Occipital lobe (tissue), 2 donors: ENCODE results near the gene CCNB2. TPM values are rescaled to one million over a fixed set of nuclear protein-coding genes. Genes with fewer than 3 reads are reported as not detected.
"Not testable (repeated sequence)": the region's sequence is repeated elsewhere in the genome, so short reads cannot be mapped to it uniquely, and the experiment has no call there.

Source experiments
- DNase-seq: peaks from one replicate; lab custom pipeline; 2025; lab: John Stamatoyannopoulos, UW
- total RNA-seq: library from RNA; depleted of rRNA; stranded (reverse); fragments of >200 nt; gene quantifications from one replicate; pipeline ENCODE4 v1.2.3, GENCODE V29; 2014

The CCNB2 gene
- total RNA-seq, 1 donor from 2014 or later, result 4.4 TPM

GRCh38 chr15:59133929-59134427, 29.0 kb downstream of the CCNB2 start:
- DNase-seq, result no peak

GRCh38 chr15:59137566-59137965, 32.6 kb downstream of the CCNB2 start:
- no peak for DNase-seq

GRCh38 chr15:59138243-59138642, 33.3 kb downstream of the CCNB2 start:
- no peak for DNase-seq

DNA sequence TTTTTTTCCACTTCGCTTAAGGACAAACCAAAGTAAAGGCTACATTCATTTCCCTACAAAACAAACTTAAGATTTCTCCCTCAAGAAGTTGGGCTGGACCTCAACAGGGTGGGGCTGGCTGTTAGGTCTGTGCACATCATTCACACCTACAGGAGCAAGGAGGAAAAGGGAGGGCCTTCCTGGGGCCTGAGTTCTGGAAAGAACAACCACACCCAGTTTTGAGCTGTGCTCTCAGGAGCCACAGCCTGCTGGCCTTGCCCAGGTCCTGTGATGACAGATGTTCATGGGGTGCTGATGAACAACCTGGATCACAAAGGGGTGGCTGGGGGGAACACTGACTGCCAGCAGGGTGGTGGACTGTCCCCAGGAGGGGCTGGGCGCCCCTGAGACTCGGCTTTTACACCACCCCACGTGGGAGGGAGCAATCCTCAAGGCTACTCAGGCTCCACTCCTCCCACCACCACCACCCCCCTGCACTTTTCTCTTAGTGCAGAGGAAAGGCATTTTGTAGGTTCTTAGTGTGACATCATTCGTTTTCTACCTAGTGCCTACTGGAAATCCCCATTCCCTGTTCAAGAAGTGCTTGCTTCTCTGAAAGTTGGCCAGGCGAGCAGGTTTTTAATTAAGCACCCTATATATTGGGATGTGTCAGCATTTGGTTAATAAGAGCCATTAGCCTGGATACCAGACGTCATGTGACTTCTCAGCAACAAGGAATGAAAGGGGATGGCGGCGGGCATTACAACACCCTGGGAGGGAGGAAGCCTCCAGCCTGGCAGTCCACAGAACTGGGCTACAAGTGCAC, 35.7 kb downstream of the CCNB2 start:
- DNase-seq, result no peak

DNA sequence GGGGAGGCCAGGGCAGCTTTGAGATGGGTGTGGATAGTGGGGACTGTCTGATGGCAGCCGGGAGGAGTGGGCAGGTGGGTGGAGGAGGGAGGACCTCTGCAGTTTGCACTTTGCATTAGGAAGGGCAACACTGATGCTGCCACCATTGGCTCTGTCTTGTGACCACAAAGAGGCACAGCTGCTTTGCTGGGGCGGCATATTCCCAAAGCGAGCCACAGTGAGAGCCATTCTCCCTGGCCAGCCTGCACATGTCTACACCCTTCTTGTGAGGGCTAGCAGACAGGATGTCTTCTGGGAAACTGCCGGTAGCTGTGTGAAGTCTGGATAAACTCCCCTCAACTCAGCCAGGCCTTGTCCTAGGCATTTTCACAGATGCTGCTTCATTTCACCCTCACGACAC, 38.3 kb downstream of the CCNB2 start:
- no peak for DNase-seq

GRCh38 chr15:59144594-59144993, 39.6 kb downstream of the CCNB2 start:
- DNase-seq, result not testable (repeated sequence)

DNA sequence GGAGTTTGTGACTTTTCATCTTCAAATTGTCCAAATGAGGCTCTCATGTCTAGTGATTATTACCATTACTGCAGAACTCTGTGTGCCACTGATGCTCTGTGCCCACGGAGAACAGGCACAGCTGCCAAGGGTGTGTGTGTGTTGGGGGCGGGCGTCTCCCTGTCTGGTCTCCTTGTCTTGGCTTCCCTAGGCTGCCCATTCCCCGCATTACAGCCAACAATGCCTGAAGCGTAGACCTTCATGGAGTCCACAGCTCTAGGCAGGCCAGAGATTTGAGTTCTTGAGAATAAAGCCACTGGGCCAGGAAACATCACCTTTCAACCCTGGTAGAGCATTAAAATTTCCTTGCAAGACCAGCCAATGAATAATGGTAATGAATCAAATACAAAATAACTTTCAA, 42.7 kb downstream of the CCNB2 start:
- DNase-seq, result no peak

- no peak for DNase-seq
Observed at GRCh38 chr15:59148153-59148833, 43.3 kb downstream of the CCNB2 start.

- DNase-seq, result peak; percentile 70
Observed at GRCh38 chr15:59150185-59150584, 45.2 kb downstream of the CCNB2 start.

- no peak for DNase-seq
Observed at GRCh38 chr15:59152694-59153450, 47.9 kb downstream of the CCNB2 start.

DNA sequence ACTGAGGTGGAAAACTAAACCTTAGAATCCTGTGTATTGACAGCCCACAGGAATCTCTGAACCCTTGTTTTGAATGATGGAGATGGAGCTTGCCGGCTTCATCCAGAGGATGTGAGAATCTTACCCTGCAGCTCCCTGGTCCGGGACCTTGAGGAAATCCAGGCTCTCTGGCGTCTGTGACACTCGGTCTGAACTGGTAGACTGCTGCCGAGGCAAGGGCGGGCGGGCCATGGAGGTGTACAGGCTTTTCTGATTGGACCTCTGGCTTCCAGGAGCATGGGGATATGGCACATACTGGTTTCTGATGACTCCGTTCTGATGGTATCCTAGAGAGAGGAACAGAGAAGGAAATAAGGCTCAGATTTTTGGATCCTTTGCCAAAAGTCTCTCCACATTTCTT, 48.5 kb downstream of the CCNB2 start:
- DNase-seq, result no peak

DNA sequence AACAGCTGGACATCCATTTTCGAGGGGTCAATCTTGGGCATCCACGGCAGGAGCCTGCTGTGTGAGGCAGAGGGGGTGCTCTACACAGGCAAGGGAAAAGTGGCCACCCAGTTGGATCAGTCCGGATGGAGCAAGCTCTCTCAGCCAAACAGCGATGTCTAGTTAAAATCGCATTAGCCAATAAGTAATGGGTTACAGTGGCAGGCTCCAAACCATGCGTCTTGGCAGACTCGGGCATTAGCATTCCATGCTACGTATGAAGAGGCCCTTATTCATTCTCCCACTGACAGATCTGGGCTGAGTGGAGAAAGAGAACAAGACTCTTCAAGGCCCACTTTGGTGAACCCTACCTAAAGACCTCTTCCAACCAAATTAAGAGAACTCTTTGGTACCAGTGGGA, 49.3 kb downstream of the CCNB2 start:
- no peak for DNase-seq

DNA sequence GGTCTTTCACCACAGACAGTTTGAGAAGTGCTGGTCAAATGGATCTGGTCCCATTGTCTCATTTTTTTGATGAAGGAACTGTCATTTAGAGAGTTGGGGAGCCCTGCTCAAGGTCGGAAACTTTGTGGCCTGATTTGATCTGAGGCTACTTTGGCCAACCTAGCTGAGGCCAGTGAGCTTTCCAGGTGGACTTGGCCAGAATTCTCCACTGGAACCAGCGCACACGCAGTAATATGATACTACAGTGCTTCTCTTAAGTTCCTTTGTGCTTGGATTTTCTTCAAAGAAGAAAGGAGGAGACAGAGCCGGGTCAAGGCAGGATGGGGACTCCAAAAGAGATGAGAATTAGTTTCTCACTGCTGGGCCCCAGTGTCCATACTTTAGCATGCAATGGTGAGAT, 50.5 kb downstream of the CCNB2 start:
- DNase-seq, result no peak

GRCh38 chr15:59157396-59157795, 52.5 kb downstream of the CCNB2 start:
- DNase-seq, result no peak

- DNase-seq, result no peak
Observed at GRCh38 chr15:59157840-59158700, 53.1 kb downstream of the CCNB2 start.

DNA sequence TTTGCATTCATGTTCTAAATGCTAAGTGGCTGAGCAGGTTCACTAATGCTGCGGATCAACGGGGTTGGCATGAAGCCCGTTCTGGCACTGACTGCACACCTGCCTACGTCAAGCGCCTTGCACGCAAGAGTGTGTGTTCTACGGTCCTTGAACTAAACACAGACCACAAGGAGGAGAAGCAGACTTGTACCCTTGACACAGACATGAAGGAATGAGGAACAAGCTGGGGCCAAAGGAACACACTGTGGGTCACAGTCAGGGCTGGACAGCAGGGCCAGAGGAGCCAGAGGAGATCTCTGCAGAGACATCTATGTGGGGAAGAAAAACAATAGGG, 53.7 kb downstream of the CCNB2 start:
- no peak for DNase-seq

DNA sequence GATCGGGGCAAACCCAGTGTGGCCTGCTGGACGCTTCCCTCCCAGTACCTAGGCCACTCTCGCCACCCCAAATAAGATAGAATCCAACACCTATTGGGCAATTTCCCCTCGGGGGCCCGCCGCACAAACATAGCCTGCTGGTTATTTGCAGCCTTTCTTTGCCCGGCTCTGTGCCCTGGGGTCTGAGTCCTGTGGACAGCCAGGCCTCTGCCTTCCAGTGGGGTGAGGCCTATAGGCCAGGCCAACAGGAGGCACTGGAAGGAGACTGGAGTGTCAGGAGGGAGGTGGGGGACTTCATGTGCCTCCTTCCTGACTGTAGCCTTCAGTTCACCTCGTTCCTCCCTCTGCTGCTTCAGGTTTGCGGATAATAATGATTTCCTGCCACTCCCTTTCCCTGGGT, 54.3 kb downstream of the CCNB2 start:
- no peak for DNase-seq

- DNase-seq, result no peak
Observed at GRCh38 chr15:59160880-59161593, 56.1 kb downstream of the CCNB2 start.

GRCh38 chr15:59162080-59162479, 57.1 kb downstream of the CCNB2 start:
- not testable (repeated sequence) for DNase-seq

GRCh38 chr15:59165726-59166125, 60.8 kb downstream of the CCNB2 start:
- DNase-seq, result no peak

DNA sequence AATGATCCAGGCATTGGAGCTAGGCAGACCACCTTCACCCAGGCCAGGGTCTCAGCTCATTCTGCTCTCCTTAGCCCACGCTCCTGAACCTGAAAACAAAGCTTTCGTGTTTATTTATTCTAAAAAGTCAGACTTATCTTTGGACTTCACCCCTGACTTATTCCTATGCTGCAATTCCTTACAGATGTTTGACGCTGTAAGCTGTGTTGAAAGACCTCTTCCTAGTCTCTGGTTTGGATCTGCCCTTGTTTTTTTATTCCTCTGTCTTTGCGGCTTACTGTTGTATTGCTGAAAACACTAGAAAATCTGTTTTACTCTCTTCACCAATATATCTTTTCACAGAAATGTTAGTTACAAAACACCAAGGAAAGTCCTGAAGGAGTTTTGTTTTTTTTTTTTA, 61.2 kb downstream of the CCNB2 start:
- DNase-seq, result no peak
